ENCODE measurements around the gene TEX2.

DNA sequence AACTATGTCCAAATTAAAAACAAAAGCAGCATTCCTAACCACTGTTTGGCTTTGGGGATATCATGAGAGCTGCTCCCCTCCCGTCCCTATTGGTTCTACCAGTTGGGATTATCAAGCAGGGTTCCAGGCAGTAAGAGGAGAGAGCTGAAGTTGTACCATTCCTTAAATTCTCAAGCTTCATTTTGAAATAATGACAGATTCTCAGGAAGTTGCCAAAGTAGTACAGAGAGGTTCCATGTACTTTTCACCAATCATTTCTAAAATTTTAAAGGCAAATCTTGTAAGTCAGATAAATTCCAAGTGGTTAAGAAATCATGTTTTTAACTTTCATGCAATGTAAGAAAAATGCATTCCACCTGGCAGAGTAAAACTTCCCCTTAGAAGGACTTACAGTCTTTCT is 36.9 kb downstream of the TEX2 start:
- TF ChIP-seq, protein P1, sequence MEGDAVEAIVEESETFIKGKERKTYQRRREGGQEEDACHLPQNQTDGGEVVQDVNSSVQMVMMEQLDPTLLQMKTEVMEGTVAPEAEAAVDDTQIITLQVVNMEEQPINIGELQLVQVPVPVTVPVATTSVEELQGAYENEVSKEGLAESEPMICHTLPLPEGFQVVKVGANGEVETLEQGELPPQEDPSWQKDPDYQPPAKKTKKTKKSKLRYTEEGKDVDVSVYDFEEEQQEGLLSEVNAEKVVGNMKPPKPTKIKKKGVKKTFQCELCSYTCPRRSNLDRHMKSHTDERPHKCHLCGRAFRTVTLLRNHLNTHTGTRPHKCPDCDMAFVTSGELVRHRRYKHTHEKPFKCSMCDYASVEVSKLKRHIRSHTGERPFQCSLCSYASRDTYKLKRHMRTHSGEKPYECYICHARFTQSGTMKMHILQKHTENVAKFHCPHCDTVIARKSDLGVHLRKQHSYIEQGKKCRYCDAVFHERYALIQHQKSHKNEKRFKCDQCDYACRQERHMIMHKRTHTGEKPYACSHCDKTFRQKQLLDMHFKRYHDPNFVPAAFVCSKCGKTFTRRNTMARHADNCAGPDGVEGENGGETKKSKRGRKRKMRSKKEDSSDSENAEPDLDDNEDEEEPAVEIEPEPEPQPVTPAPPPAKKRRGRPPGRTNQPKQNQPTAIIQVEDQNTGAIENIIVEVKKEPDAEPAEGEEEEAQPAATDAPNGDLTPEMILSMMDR (IDR thresholded peaks at IDR 0.05), result no peak
- TF ChIP-seq EP300 (IDR thresholded peaks at IDR 0.05) (no peak), POLR2A (IDR thresholded peaks at IDR 0.05) (no peak), POLR2AphosphoS5 (IDR thresholded peaks at IDR 0.05) (no peak)

Data from sigmoid colon (tissue), 4 donors.